COLO668 (cell line): Measurements from ENCODE around the gene SOAT2.

Experiments used
- DNase-seq: peaks from one replicate; lab custom pipeline; 2025; ENCODE audit not compliant: unreplicated experiment; lab: John Stamatoyannopoulos, UW

SOAT2 gene

DNA sequence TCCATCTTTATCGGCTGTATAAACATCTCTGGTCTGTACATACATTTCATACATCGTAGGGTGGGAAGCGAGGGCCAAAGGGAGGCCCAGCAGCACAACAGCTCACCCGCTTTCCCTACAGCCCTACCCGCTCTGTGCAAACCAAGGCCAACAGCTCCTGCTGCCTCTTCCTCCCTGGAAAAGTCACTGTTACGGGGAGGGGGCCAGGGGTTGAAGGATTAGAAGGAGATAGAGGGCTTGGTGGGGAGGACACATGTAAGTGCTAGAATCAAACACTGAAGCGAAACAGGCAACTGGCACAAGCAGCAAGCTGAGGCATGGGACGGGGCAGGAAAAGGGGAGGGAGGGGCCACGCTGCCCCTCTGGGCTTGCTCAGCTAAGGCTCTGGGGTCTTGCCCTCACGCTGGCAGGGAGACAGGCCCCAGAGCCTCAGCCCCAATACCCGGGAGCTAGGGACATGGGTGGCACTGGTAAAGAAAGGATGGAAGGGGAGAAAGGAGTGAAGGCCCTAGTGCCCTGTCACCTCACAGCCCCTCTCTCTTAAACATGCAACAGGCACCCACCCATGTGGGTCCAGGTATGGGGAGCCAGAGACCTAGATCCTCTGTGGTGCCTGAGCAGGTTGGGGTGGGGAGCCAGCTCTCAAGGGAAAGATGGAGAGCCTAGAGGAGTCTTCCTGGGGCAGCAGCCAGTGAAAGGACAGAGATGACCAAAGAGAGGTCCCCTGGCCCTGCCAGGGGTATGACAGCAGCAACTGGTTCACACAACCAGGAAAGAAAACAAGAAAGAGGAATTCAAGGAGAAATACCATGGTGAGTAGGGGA lies 38.5 kb upstream of the SOAT2 start:
- no peak for DNase-seq

DNA sequence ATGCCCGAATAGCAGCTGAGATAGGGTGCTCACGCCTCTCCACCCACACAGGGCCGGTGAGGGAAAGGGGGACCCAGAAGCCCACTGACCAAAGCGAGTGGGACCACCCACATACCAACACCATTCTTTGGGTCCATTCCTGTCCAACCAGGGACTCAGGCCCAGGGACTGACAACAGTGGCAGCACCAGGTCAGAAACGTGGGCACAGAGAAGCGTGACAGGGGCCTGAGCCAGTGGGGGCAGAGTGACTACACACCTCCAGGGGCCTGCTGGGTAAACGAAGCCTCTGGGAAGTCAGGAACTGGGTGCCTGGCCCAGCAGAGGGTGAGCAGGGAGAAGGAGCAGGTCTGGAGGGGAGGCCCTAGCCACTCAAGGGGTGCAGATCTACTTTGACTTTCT lies 37.8 kb upstream of the SOAT2 start:
- no peak for DNase-seq

DNA sequence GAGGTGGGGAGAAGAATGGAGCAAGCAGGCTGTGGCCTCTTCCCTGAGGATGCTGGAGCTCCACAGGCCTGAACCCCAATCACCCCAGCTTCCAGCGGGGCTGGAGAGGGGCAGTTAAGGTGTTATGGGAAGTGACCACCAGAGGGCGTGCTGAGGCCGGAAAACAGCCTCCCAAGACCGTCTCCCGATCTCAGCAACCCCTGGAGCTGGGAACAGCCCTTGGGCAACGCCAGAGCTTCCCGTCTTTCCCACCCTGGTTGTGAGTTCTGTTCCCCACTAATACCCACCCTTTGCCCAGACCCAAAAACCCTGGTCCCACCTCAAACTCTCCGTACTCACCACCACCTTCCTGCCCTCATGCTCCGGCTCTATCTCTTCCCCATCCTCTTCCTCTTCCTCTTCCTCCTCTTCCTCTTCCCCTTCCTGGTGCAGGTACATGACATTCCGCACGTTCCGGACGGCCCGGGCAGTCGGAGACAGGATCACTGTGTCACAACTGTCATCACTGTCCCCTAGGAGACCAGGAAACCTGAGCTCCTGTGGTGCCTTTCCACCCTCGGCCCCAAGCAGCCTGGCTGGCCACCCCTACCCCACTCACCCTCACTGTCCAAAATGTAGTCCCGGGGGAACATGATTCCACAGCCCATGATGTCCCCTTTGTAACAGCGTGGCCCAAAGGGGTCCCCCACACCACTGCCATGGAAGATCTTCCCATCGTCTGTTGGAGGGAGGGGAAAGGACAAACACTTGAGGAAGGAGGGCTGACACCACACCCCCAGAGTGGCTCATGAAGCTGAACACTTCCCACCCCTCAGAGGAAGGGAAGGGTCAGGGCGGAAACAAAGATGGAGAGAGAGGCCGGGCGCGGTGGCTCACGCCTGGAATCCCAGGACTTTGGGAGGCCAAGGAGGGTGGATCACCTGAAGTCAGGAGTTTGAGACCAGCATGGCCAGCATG lies 37.0 kb upstream of the SOAT2 start:
- peak; percentile 69 for DNase-seq

DNA sequence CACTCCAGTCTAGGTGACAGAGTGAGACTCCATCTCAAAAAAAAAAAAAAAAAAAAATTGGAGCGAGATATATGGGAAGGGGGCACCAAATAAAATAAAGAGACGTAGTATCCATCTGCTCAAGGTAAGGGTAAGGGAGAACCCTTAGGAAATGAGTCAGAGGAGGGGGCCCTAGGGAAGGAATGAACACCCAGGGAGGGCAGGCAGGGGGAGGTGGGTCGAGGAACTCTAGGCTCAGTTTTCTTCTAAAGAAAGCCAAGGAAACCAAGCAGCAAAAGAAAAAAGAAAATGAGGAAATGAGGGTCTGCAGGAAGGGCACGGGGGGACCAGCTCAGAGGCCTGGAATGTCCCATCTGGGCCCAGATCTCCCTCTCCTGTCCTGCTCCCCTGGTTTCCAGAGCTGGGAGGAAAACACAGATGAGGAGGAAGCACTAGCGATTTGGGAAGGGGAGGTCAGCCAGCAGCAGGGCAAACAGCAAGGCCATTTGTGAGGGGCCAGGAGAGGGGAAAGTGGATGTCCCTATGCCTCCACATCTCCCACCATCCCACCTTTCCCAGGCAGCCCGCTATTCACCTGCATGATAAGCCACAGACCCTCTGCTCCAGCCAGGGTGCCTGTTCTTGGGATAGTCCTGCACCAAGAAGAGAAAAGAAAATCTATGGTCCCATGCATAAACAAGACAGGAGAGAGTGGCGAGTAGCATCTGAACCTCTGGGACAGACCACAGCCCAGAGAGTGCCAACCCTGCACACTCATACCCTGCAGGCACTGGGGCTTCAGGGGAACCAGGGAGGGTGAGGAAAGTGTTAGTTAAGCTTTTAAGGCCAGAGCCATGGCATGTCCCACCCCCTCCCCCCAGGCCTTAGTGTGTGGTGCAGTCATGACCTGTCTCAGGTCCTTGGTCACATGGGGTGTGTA lies 36.0 kb upstream of the SOAT2 start:
- DNase-seq, result no peak

DNA sequence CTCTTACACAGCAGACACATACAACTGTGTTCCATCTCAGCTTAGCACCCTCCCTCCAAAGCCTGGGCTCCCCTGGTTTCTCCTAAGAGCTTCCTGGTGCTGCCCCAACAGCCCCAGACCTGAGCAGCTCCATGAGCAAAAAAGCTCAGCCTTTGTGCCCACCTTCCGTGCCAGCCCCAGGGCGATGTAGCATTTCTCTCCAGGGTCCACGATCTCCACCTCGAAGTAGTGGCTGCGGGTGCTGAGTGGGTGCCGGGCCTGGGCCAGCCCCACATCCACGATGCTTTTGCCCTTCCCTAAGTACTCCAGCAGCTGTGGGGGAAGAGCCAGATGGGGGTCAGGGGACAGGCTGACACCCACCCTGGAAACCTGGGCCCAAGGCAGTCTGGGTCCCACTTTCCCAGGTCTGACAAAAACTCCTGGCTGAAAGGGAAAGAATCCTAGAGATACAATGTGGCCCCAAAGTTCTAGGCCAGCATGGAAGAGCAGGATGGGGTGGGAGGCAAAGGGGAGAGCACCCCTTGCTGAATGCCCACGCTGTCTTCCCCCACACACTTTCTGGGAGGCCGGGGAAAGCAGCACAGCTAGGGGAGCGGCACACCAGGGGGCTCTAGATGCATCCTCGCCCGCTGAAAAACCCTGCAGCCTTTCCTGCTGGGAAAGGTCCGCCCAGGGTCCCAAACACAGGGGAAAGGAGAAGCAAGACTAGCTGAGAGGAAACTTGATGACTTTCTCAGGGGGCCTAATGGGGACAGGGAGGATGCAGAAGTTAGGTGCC lies 35.1 kb upstream of the SOAT2 start:
- no peak for DNase-seq

DNA sequence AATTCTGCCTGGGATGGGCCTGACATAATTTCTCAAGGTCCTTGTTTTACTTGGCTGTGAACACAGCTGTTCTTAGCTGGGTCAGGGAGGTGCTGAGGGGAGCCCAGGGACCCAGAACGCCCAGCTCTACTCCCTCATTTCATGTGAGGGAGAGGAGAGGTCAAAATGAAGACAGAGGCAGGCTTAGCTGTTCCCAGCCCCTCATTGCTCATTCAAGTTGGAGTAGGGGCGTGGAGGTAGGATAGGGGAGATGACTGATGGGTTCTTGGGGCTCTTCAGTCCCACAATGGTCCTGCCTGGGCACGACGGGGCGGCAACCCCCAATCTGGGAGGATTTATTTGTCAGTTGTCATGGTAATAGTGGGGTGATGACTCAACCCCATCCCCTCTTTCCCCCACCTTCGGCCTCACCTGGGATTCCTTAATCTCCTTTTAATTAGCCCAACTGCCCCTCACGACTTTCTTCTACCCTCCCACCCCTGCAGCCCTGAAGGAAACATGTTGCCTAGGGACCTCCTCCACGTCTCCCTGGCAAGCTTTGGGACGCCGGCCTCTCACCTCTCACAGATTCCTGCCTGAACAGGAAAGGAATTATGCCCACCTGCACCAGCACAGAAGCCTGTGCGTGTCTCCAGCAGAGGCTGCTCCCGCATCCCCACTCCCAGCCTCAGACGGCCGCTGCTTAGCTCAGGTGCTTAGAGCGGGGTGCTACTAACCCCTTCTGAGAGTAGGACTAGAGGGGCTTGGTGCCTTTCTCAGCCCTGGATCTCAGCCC lies 34.3 kb upstream of the SOAT2 start:
- DNase-seq, result no peak

DNA sequence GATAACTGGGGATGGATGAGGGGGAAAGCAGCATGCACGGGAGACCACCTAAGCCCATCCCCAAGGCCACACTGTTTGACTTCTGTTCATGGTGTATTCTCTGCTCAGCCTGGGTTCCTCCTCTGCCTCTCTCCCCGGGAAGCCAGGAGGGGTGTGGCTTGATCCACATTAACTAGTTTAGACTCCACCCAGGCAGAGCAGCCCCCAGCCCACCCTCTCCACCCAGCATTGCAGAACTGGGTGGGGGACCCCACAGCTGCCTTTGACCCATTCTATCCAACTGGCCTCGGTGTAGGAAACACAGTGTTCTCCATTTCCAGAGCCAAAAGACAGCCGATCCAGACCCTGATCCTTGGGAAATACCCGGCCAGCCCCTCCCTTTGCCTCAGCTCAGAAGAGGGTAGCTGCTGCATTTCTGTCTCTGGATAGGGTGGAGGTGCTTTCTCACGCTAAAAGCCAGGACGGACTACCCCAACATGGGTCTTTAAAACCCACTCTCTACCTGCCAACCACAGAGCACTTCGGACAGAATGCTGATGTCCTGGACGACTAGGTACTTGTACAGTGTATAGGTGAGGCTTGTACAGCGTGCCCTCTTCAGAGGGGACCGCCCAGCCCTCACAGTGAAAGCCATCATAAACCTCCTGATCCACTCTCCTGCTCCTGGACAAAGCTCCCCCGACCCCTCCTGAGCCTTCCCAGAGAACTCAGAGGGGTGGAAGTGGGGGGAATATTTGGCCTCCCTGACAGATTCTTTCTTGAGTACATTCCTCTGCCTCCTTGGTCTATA lies 33.5 kb upstream of the SOAT2 start:
- no peak for DNase-seq

DNA sequence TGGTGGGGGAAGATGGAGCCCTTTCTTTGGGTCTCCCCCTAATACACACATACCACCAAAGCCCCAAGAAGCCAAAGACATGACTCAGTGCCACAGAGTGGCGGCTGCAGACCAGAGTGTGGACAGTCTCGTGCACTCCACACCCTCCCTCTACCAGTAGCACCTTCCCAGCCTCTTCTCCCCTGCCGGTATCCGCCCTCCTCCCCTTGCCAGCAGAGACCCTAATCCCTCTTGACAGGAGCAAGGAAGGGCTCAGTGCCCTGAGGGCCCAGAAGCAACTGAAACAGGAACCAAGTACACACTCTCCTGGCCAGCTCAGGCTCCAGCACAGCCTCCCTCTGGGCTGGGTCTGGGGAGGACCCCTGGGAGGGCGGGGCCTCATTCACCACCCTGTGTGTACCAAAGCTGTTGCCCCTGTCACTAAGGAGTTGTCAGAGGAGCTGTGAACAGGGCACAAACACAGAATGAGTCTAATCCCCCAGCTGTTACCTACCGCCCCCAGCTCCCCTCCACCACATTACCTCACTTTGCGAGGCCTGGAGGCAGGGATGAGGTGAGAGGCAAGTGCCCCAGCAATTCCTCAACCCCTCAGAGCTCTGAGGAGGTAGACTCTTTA lies 32.3 kb upstream of the SOAT2 start:
- no peak for DNase-seq

DNA sequence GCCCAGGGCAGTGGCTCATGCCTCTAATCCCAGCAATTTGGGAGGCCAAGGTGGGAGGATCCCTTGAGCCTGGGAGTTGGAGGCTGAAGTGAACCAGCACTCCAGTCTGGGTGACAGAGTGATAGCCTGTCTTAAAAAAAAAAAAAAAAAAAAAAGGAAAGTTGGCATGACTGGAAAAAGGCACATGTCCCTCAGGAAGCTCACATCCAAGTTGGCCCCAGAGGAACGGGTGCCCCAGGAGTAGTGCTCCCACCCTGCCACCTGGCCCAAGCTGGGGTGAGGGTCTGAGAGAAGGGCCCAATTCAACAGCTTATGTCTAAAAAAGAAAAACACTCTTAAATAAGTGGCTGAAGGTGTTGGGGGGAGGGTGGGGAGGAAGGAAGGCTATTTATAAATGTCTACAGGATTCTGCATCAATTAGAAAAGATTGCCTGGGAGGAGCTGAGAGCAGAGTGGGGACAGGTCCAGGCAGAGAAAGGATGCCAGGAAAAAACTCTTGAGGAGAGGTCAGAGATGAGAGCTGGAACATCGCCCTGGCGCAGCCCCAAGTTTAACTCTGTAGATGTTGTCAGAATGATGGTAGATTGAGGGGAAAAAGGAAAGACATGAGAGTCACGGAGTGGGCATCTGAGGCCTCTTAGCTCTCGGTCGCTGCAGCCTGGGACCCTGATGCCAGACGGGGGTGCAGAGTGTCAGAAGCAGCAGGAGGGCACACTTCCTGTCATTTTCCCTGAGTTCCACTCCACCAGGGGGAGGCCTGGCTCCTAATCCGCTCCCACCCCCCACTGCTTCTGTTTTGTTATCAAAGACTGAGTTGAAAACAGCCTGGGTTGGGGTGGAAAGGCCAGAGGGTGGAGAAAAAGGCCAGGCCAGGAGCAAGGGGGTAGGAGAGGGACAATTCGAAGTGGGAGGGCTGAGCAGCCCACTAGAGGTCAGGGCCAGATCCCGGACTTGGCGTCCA lies 31.4 kb upstream of the SOAT2 start:
- DNase-seq, result no peak

DNA sequence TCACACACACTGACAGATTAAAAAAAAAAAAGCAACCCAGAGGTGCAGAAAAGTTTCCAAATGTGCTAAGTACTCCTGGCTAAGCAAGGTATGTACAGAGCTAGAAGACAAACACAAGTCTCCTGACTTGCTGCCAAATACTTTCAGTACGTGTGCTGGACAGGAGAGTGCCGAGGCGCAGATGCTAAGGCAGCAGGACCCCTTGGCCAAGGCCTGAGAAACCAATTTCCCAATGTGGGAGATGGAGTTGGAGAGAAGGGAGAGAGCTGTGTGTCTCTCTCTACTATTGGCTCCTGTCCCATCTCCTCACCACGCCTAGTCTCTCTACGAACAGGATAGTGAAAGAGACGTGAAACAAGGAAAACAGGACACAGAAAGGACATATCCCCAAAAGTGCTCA lies 29.4 kb upstream of the SOAT2 start:
- no peak for DNase-seq

DNA sequence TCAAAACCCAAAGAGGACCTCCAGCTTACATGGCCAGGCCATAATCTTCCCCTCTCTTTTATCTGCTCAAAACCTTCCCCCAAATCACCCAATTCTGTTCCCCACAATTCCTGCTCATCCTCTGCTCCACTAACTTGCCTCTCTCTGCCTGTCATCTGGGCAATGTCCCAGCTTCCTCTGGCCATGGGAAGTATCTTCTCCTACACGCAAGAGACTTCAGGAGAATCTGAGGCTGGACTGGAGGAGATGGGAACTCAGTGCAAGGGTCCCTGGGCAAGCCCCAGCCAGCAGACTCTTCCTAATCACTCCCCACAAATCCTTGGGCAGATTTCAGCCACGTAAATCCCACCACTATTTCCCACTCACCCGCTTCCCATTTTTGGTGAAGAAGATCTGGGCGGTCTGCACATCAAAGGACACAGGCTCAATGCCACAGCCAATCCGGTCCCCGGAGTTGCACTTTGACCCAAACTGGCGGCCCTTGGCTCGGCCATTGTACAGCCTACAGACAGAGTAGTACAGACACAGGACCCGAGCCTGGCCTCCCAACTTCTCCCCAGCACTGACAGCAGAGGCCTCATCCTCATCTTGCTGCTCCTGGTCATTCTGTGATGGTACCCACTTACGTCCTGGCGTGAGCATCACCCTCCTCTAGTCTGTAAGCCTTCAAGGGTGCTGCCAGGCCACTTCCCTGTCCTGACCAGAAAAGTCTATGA lies 28.8 kb upstream of the SOAT2 start:
- DNase-seq, result no peak

DNA sequence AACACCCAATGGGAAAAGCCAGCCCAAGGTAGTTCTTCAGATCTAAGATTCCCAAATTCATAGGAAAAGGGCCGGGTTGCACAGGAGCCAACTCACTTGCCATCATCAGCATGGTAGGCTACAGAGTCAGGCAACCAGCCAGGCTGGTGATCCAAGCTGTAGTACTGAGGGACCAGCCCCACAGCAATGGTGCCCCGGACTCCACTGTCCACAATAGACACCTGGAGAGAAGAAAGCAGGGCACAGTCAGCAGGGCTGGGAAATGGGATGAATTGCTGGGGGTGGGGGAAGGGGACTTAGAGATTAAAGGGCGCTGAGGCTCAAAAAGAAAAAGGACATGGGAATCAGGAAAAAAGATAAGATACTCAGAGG lies 28.3 kb upstream of the SOAT2 start:
- no peak for DNase-seq

DNA sequence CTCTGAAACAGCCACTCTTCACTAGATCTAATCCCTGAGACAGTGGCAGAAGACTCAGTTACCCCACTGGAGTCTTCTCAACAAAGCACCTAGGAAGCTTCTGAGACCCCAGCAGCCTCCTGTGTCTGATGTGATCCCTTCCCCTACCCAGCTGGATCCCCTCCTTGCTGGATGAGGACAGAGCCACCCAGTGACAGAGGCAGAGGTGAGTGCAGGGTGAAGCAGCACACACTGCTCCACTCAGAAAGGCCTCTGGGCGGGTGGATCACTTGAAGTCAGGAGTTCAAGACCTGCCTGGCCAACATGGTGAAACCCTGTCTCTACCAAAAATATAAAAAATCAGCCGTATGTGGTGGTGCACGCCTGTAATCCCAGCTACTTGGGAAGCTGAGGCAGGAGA lies 26.8 kb upstream of the SOAT2 start:
- no peak for DNase-seq

DNA sequence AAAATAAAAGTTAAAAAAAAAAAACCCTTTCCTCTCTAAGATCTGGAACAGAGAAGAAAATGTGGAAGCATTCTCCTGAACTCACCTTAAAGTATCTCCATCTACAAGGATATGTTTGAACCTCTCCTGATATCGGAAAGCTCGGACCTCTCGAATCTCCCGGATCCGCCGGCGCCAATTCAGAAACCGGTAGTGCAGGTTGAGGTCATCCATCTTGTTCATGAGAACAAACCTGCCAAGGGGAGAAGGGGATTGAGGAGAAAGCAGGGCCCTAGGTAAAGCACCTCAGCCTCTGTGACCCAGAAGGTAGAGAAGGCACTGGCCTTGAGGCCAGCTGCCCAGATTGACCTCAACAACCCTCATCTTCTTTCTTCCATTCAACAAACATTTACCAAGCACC lies 26.3 kb upstream of the SOAT2 start:
- DNase-seq, result no peak

DNA sequence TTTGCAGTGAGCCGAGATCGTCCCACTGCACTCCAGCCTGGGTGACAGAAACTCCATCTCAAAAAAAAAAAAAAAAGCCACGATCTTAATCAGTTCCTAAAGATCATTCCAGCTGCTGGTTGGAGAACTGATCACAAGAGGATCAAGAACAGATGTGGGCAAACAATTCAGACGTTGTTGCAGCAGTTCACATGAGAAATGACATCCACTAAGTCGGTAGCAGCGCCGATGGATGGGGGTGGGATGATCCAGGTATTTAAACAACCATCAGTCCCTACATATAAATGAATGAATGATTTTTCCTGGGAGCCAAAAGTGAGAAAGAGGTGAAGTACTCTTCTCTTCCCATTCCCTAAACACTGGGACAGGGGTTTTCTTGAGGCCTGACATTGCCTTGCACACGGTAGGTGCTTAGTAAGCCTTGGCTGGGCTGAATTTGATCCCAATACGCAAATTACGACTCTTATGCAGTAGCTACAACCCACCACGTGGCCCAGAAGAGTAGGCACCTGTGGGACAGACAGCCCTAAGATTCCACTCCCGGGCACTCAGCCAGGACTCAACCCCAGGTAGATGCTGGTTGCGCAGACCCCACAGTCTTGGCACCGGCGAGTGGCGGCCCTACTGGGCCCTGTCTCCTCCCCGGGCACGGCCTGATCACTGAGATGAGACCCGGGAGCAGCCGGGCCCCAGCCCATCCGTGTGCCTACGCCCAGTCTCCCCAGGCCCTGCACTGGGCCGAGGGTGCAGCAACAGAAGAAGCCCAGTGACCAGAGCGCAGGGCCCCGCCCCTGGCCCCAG lies 24.7 kb upstream of the SOAT2 start:
- DNase-seq, result no peak
